Stimulated activated CD4-positive, alpha-beta T cell treated with anti-CD3 and anti-CD28 coated beads, Interleukin-4, amount 100 ng/mL, for 1 hour (primary cell): ENCODE measurements around the gene COG2.

ENCODE experiments used
- DNase-seq: peaks from one replicate; pipeline ENCODE4 v3.0.0-alpha.2; 2020

COG2 gene

GRCh38 chr1:230725256-230726012, 83.2 kb downstream of the COG2 start:
- DNase-seq = no peak

GRCh38 chr1:230728710-230729392, 86.6 kb downstream of the COG2 start:
- DNase-seq = no peak

- DNase-seq = no peak
Measured at GRCh38 chr1:230730977-230731376, 88.7 kb downstream of the COG2 start.

- no peak for DNase-seq
Measured at GRCh38 chr1:230735447-230735846, 93.2 kb downstream of the COG2 start.

- no peak for DNase-seq
Measured at GRCh38 chr1:230737622-230738262, 95.5 kb downstream of the COG2 start.

GRCh38 chr1:230739564-230740290, 97.4 kb downstream of the COG2 start:
- no peak for DNase-seq
